Spleen (tissue), 7 donors: ENCODE measurements around the gene FAM222A.

Source experiments
- CTCF ChIP-seq, 11 experiments: fragments of 200-600 bp in 7 of 11; fragments of 450-650 bp in 4 of 11; sonication (generic) in 4 of 11; IDR thresholded peaks in 8 of 11; conservative IDR thresholded peaks in 3 of 11; 1 replicate in 7 of 11; 2 replicates in 4 of 11; pipeline versions ENCODE4 v1.4.0 to v1.8.0; 2016 to 2021; ENCODE audit warnings: antibody characterized with exemption in 11 of 11, inconsistent platforms in 4 of 11, mild to moderate bottlenecking in 1 of 11
- POLR2A ChIP-seq, 3 donors: fragments of 450-650 bp; IDR thresholded peaks; one replicate each; pipeline ENCODE4 v1.5.1; 2017; ENCODE audit warnings: antibody characterized with exemption in 3 of 3, mild to moderate bottlenecking in 1 of 3
- donor health status: DM: no; HTN: no; CAD: no; lungs with moderate emphysema.
- donor health status: DM: no; HTN: no; CAD: no.
- donor health status: DM: no; HTN: no; CAD: no.

GRCh38 chr12:109738878-109739665, 25.4 kb downstream of the FAM222A start:
- no peak for TF ChIP-seq CTCF (IDR thresholded peaks at IDR 0.05 in 8 of 11, conservative IDR thresholded peaks at IDR 0.05 in 3 of 11)
- TF ChIP-seq POLR2A (IDR thresholded peaks at IDR 0.05): no peak
